SK-N-SH (cell line): ENCODE results near the gene LHX5. TPM values are rescaled to one million over a fixed set of nuclear protein-coding genes. Genes with fewer than 3 reads are reported as not detected.

Experiments
- CTCF ChIA-PET: fragments of 300-600, 350-600 bp; formaldehyde crosslinking; extraction: SDS; loops from one replicate; lab custom pipeline; 2021; lab: Yijun Ruan, JAX
- POLR2A ChIA-PET: fragments of 350-600 bp; sonication (Branson Sonifier 250); formaldehyde crosslinking; extraction: SDS; loops from one replicate; lab custom pipeline; 2020; ENCODE audit warnings: antibody characterized with exemption, inconsistent platforms; lab: Yijun Ruan, JAX
- DNase-seq: peaks from one replicate; pipeline ENCODE4 v3.0.0; 2012
- H2AFZ ChIP-seq: fragments of 200-600 bp; sonication (generic); 2 replicates; pipeline ENCODE4 v1.8.1; 2016; ENCODE audit warnings: antibody characterized with exemption, mild to moderate bottlenecking, low read depth
- H3F3A ChIP-seq: fragments of 200-600 bp; sonication (generic); replicated peaks from 2 replicates; pipeline ENCODE3; 2016; ENCODE audit warnings: antibody characterized with exemption, mild to moderate bottlenecking; ENCODE audit not compliant: insufficient read depth
- H3K27ac ChIP-seq, 2 experiments: fragments of 200-500 bp in 1 of 2; fragments of 200-600 bp in 1 of 2; sonication (Bioruptor generic) in 1 of 2; sonication (generic), shearing (Covaris generic) in 1 of 2; 2 replicates each; pipeline versions ENCODE4 v1.5.1 to v1.6.1; 2014 to 2016; ENCODE audit warnings: low read depth in 2 of 2, inconsistent platforms in 1 of 2, low read length in 1 of 2, mild to moderate bottlenecking in 1 of 2, mixed read lengths in 1 of 2
- H3K27me3 ChIP-seq: fragments of 200-600 bp; sonication (generic), shearing (Covaris generic); 2 replicates; pipeline ENCODE4 v1.6.1; 2016; ENCODE audit warnings: mixed run types; ENCODE audit not compliant: insufficient read depth
- H3K36me3 ChIP-seq, 2 experiments: fragments of 200-500 bp in 1 of 2; fragments of 200-600 bp in 1 of 2; sonication (Bioruptor generic) in 1 of 2; sonication (generic) in 1 of 2; replicated peaks in 1 of 2; 2 replicates each; pipeline versions ENCODE3 to v1.5.1; 2014 to 2016; ENCODE audit warnings: low read length in 1 of 2, mild to moderate bottlenecking in 1 of 2; ENCODE audit not compliant: insufficient read depth in 2 of 2, control insufficient read depth in 1 of 2
- H3K4me1 ChIP-seq, 2 experiments: fragments of 200-500 bp in 1 of 2; fragments of 200-600 bp in 1 of 2; sonication (Bioruptor generic) in 1 of 2; sonication (generic), shearing (Covaris generic) in 1 of 2; 2 replicates each; pipeline versions ENCODE4 v1.5.1 to v1.6.1; 2014 to 2016; ENCODE audit warnings: low read depth in 1 of 2, low read length in 1 of 2, mixed run types in 1 of 2; ENCODE audit not compliant: insufficient read depth in 2 of 2, control insufficient read depth in 1 of 2
- H3K4me2 ChIP-seq: fragments of 200-600 bp; sonication (generic), shearing (Covaris generic); 2 replicates; pipeline ENCODE4 v1.6.1; 2017; ENCODE audit warnings: mixed run types
- H3K4me3 ChIP-seq, 2 experiments: fragments of 200-500 bp in 1 of 2; fragments of 200-600 bp in 1 of 2; sonication (Bioruptor generic) in 1 of 2; sonication (generic), shearing (Covaris generic) in 1 of 2; 2 replicates each; pipeline versions ENCODE4 v1.5.1 to v1.8.1; 2014 to 2016; ENCODE audit warnings: low read depth in 2 of 2, inconsistent platforms in 1 of 2, low read length in 1 of 2, mild to moderate bottlenecking in 1 of 2, mixed read lengths in 1 of 2, moderate library complexity in 1 of 2
- H3K79me2 ChIP-seq: fragments of 200-600 bp; sonication (generic); 2 replicates; pipeline ENCODE4 v1.8.1; 2017; ENCODE audit warnings: mild to moderate bottlenecking; ENCODE audit not compliant: insufficient read depth
- H3K9ac ChIP-seq: fragments of 200-600 bp; sonication (generic); 2 replicates; pipeline ENCODE4 v1.6.1; 2017; ENCODE audit warnings: mixed run types
- H3K9me2 ChIP-seq: fragments of 200-600 bp; sonication (generic); 2 replicates; pipeline ENCODE4 v1.6.1; 2017; ENCODE audit warnings: mixed run types
- H3K9me3 ChIP-seq: fragments of 200-600 bp; sonication (generic); 2 replicates; pipeline ENCODE4 v1.6.1; 2017; ENCODE audit warnings: mixed run types, mild to moderate bottlenecking, moderate library complexity
- H4K20me1 ChIP-seq: fragments of 200-600 bp; sonication (generic); 2 replicates; pipeline ENCODE4 v1.6.1; 2017; ENCODE audit warnings: mild to moderate bottlenecking, mixed run types; ENCODE audit not compliant: insufficient read depth
- EZH2phosphoT487 ChIP-seq: fragments of 200-600 bp; sonication (generic); IDR thresholded peaks from 2 replicates; pipeline ENCODE4 v1.6.1; 2017; ENCODE audit warnings: low read depth, mixed run types, mild to moderate bottlenecking, antibody characterized with exemption, moderate library complexity, borderline replicate concordance
- FOSL2 ChIP-seq: IDR thresholded peaks from 2 replicates; pipeline ENCODE4 v1.4.0; 2012; ENCODE audit warnings: low read depth, mild to moderate bottlenecking, moderate library complexity, borderline replicate concordance
- FOXJ3 ChIP-seq: sonication (generic); formaldehyde crosslinking; IDR thresholded peaks from 2 replicates; pipeline ENCODE4 v1.5.1; 2020; ENCODE audit warnings: mild to moderate bottlenecking, missing genetic modification reagents
- FOXM1 ChIP-seq: IDR thresholded peaks from 2 replicates; pipeline ENCODE4 v1.4.0; 2012; ENCODE audit warnings: low read depth, mild to moderate bottlenecking
- GATA2 ChIP-seq: sonication (generic); formaldehyde crosslinking; IDR thresholded peaks from 2 replicates; pipeline ENCODE4 v1.5.0; 2020; ENCODE audit warnings: mild to moderate bottlenecking, missing genetic modification reagents
- MEF2A ChIP-seq: IDR thresholded peaks from 2 replicates; pipeline ENCODE4 v1.4.0; 2012; ENCODE audit warnings: low read depth, borderline replicate concordance
- MXI1 ChIP-seq: IDR thresholded peaks from 2 replicates; pipeline ENCODE4 v1.6.1; 2012; ENCODE audit warnings: mild to moderate bottlenecking, low read depth, low read length, improper control_type of control experiment
- NRF1 ChIP-seq: IDR thresholded peaks from 2 replicates; pipeline ENCODE4 v1.6.1; 2012; ENCODE audit warnings: low read depth, mild to moderate bottlenecking, low read length
- RCOR1 ChIP-seq: fragments of 150-350 bp; IDR thresholded peaks from 2 replicates; pipeline ENCODE4 v1.6.1; 2017; ENCODE audit warnings: antibody characterized with exemption, low read length
- RFX5 ChIP-seq: IDR thresholded peaks from 2 replicates; pipeline ENCODE4 v1.6.1; 2012; ENCODE audit warnings: mild to moderate bottlenecking, improper control_type of control experiment, low read length
- TAF1 ChIP-seq: IDR thresholded peaks from 2 replicates; pipeline ENCODE4 v1.6.1; 2012; ENCODE audit warnings: low read depth, mild to moderate bottlenecking, low read length, moderate library complexity, borderline replicate concordance
- TCF12 ChIP-seq: IDR thresholded peaks from 2 replicates; pipeline ENCODE4 v1.4.0; 2012
- WGBS: methylation state at CpG from one replicate; pipeline ENCODE4 v1.1.6; 2017; ENCODE audit warnings: low lambda C conversion rate; 5-methylcytosine and 5-hydroxymethylcytosine counted together
- polyA plus RNA-seq, 3 experiments: library from polyadenylated mRNA; depleted of rRNA; stranded (reverse); fragments of >200 nt; gene quantifications; 2 replicates each; pipeline ENCODE4 v1.2.3, GENCODE V29; 2012
- TF ChIP-seq, protein P1 (sequence below): IDR thresholded peaks from 2 replicates; pipeline ENCODE4; 2012
- TF ChIP-seq, protein P2 (sequence below): fragments of 150-350 bp; IDR thresholded peaks from 2 replicates; pipeline ENCODE4 v1.6.1; 2017; ENCODE audit warnings: antibody characterized with exemption, low read length, low read depth, borderline replicate concordance
- TF ChIP-seq, protein P3 (sequence below): IDR thresholded peaks from 2 replicates; pipeline ENCODE4 v1.6.1; 2012; ENCODE audit warnings: mild to moderate bottlenecking, low read depth, low read length, moderate library complexity
- TF ChIP-seq, protein P4 (sequence below): fragments of 150-350 bp; IDR thresholded peaks from 2 replicates; pipeline ENCODE4 v1.6.1; 2016; ENCODE audit warnings: mild to moderate bottlenecking, low read depth, low read length
- TF ChIP-seq, protein P5 (sequence below): IDR thresholded peaks from 2 replicates; pipeline ENCODE4 v1.4.0; 2012; ENCODE audit warnings: low read depth, borderline replicate concordance

LHX5 gene
- polyA plus RNA-seq, 1 of the 3 experiments (the other 2 are of a cell fraction): not detected

DNA sequence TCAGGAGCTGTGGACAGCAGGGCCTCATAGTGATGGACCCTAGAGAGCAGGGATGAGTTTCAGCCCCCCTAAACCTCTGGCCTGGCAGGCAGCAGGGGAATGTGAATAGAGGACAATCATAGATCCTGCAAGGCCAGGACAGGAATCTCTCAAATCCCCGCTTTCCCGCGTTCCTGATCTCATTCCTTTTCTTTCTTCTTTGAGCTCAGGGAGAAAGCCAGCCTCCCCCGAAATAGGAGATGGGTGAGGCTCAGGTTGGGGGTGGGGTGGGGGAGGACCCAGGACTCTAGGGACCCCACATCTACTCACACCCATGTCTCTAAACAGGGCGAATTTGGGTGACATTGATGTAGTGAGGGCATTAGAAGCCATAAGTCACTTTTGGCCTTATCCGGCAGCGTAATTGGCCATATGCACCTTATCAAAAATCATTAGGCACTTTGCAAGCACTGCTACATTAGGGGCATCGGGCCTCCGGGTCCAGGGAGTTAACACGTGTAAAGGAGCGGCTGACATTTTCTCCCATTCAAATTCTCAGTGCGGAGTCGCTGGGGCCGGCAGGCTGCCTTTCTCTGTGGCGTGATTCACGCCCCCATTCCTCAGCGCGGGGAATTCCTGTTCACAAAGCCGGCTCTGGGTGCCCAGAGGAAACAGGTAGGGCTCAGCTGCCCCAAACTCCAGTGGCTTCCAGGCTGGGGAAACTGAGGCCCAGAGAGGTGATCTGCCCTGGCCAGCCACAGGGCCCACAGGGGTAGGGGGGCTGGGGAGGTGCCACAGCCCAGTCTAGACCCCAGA, 1.5 kb downstream of the LHX5 start:
- Histone ChIP-seq H3K4me2 (no peak overlapping the region; the same call in 1 of the 2 replicates), H3K4me3 (no peak overlapping the region), H3K27me3 (peaks cover 100% of the 10 kb centered on the region), H3K4me1 (no peaks in the 10 kb centered on the region), H2AFZ (no peak overlapping the region), H3K9me3 (no peaks in the 10 kb centered on the region), H3K36me3 (no peaks in the 10 kb centered on the region), H4K20me1 (peaks cover 16% of the 10 kb centered on the region; the same call in 1 of the 2 replicates), H3K9ac (no peak overlapping the region), H3K27ac (no peak overlapping the region), H3F3A (no peaks in the 10 kb centered on the region), H3K79me2 (no peaks in the 10 kb centered on the region), H3K9me2 (no peaks in the 10 kb centered on the region)
- TF ChIP-seq FOSL2: no peak
- TF ChIP-seq, protein P1, sequence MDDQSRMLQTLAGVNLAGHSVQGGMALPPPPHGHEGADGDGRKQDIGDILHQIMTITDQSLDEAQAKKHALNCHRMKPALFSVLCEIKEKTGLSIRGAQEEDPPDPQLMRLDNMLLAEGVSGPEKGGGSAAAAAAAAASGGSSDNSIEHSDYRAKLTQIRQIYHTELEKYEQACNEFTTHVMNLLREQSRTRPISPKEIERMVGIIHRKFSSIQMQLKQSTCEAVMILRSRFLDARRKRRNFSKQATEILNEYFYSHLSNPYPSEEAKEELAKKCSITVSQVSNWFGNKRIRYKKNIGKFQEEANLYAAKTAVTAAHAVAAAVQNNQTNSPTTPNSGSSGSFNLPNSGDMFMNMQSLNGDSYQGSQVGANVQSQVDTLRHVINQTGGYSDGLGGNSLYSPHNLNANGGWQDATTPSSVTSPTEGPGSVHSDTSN: no peak
- no peak for TF ChIP-seq FOXJ3
- no peak for TF ChIP-seq MEF2A
- no peak for TF ChIP-seq RFX5
- TF ChIP-seq, protein P2, sequence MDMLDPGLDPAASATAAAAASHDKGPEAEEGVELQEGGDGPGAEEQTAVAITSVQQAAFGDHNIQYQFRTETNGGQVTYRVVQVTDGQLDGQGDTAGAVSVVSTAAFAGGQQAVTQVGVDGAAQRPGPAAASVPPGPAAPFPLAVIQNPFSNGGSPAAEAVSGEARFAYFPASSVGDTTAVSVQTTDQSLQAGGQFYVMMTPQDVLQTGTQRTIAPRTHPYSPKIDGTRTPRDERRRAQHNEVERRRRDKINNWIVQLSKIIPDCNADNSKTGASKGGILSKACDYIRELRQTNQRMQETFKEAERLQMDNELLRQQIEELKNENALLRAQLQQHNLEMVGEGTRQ: no peak
- TF ChIP-seq, protein P3, sequence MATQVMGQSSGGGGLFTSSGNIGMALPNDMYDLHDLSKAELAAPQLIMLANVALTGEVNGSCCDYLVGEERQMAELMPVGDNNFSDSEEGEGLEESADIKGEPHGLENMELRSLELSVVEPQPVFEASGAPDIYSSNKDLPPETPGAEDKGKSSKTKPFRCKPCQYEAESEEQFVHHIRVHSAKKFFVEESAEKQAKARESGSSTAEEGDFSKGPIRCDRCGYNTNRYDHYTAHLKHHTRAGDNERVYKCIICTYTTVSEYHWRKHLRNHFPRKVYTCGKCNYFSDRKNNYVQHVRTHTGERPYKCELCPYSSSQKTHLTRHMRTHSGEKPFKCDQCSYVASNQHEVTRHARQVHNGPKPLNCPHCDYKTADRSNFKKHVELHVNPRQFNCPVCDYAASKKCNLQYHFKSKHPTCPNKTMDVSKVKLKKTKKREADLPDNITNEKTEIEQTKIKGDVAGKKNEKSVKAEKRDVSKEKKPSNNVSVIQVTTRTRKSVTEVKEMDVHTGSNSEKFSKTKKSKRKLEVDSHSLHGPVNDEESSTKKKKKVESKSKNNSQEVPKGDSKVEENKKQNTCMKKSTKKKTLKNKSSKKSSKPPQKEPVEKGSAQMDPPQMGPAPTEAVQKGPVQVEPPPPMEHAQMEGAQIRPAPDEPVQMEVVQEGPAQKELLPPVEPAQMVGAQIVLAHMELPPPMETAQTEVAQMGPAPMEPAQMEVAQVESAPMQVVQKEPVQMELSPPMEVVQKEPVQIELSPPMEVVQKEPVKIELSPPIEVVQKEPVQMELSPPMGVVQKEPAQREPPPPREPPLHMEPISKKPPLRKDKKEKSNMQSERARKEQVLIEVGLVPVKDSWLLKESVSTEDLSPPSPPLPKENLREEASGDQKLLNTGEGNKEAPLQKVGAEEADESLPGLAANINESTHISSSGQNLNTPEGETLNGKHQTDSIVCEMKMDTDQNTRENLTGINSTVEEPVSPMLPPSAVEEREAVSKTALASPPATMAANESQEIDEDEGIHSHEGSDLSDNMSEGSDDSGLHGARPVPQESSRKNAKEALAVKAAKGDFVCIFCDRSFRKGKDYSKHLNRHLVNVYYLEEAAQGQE: no peak
- TF ChIP-seq TCF12: no peak
- no peak for TF ChIP-seq EZH2phosphoT487
- no peak for TF ChIP-seq TAF1
- TF ChIP-seq, protein P4, sequence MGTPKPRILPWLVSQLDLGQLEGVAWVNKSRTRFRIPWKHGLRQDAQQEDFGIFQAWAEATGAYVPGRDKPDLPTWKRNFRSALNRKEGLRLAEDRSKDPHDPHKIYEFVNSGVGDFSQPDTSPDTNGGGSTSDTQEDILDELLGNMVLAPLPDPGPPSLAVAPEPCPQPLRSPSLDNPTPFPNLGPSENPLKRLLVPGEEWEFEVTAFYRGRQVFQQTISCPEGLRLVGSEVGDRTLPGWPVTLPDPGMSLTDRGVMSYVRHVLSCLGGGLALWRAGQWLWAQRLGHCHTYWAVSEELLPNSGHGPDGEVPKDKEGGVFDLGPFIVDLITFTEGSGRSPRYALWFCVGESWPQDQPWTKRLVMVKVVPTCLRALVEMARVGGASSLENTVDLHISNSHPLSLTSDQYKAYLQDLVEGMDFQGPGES: no peak
- no peak for TF ChIP-seq GATA2 (CRISPR knock-in tag)
- TF ChIP-seq MXI1: no peak
- TF ChIP-seq, protein P5, sequence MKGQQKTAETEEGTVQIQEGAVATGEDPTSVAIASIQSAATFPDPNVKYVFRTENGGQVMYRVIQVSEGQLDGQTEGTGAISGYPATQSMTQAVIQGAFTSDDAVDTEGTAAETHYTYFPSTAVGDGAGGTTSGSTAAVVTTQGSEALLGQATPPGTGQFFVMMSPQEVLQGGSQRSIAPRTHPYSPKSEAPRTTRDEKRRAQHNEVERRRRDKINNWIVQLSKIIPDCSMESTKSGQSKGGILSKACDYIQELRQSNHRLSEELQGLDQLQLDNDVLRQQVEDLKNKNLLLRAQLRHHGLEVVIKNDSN: no peak
- TF ChIP-seq FOXM1: no peak
- TF ChIP-seq NRF1: no peak
- no peak for TF ChIP-seq RCOR1
- ChIA-PET CTCF (interaction anchor here (1.0 to 2.3 kb wide), 5 partner anchors 7 to 511 kb away, joined by 3 to 5 read pairs (median 3); no protein-coding TSS in a partner anchor), POLR2A (no interaction called here)
- DNase-seq: peak; percentile 26
- 6% methylated on average over 18 of the region's 19 CpGs for WGBS
